ENCODE results near the gene ACIN1. TPM values are rescaled to one million over a fixed set of nuclear protein-coding genes. Genes with fewer than 3 reads are reported as not detected.

ACIN1 gene
- total and polyA plus RNA-seq, 2 of the 13 experiments (the other 11 are each of a cell fraction or from before 2014, with no cell fraction given), result 165 to 183 TPM

DNA sequence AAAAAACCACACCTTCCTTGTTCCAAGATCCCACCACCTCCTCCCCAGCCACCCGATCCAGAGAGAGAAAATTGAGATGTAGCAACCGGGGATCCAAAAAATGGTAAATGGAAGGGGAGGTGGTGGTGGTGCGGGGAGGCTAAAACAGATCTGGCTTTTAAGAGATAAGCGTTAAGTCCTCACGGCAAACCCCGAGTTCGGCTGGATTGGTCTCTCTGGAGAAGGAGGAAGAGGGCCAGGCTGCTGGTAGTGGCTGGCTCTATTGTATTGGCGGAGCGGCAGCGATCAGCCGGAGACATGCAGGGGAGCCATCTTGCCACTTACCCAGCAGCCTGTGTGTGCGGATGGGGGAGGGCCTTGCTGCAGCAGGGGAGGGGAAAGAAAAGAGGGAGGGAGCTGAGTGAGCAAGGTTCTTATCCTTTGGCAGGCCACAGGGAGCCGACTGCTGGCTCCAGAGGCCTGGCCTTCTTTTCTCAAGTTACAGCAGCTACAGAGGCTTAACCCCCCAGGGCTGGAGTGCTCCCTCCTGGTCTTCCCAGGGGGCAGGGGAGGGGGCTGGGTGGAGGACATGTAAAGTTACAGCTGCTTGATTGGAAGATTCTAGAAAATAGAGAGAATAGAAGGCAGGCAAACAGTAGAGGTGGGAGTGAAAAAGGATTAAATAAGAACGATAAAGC is 23.6 kb downstream of the ACIN1 start (continued):
- TF ChIP-seq ZBTB42 (CRISPR knock-in tag; IDR thresholded peaks at IDR 0.05) (no peak), ZNF12 (CRISPR knock-in tag; IDR thresholded peaks at IDR 0.05) (peak; percentile 49; the same call in 1 of the 2 replicates), HNRNPLL (IDR thresholded peaks at IDR 0.05; ENCODE audit: low read depth, low read length, poor library complexity, severe bottlenecking) (peak; percentile 56), FLYWCH1 (CRISPR knock-in tag; IDR thresholded peaks at IDR 0.05) (peak; percentile 78; the same call in 1 of the 2 replicates), ZBTB1 (CRISPR knock-in tag; IDR thresholded peaks at IDR 0.05; ENCODE audit: borderline replicate concordance) (no peak), TARDBP (CRISPR knock-in tag; IDR thresholded peaks at IDR 0.05) (peak; percentile 85), ZNF709 (CRISPR knock-in tag; IDR thresholded peaks at IDR 0.05) (peak; percentile 64; the same call in 1 of the 2 replicates), NKX3-1 (CRISPR knock-in tag; IDR thresholded peaks at IDR 0.05) (no peak), U2AF1 (optimal IDR thresholded peaks at IDR 0.05; ENCODE audit: low read depth, low read length) (peak; percentile 38), ZNF251 (CRISPR knock-in tag; IDR thresholded peaks at IDR 0.05) (no peak), RFXANK (CRISPR knock-in tag; IDR thresholded peaks at IDR 0.05) (0 out of 2 replicates have a peak, but pooled peaks have one; percentile 54), ZNF317 (CRISPR knock-in tag; IDR thresholded peaks at IDR 0.05) (peak; percentile 74; the same call in 1 of the 2 replicates), ZNF670 (CRISPR knock-in tag; IDR thresholded peaks at IDR 0.05; ENCODE audit: borderline replicate concordance) (no peak), MTF2 (CRISPR knock-in tag; IDR thresholded peaks at IDR 0.05; ENCODE audit: borderline replicate concordance) (peak; percentile 78; the same call in 1 of the 2 replicates), ZNF33B (CRISPR knock-in tag; IDR thresholded peaks at IDR 0.05) (peak; percentile 75), KAT2B (IDR thresholded peaks at IDR 0.05; ENCODE audit: borderline replicate concordance, low read depth, low read length) (no peak), GABPA (IDR thresholded peaks at IDR 0.05; ENCODE audit: low read depth, low read length) (no peak), GABPA (CRISPR knock-in tag; IDR thresholded peaks at IDR 0.05; ENCODE audit: low read depth) (peak; percentile 47; the same call in 1 of the 2 replicates)
- TF ChIP-seq, protein P1, sequence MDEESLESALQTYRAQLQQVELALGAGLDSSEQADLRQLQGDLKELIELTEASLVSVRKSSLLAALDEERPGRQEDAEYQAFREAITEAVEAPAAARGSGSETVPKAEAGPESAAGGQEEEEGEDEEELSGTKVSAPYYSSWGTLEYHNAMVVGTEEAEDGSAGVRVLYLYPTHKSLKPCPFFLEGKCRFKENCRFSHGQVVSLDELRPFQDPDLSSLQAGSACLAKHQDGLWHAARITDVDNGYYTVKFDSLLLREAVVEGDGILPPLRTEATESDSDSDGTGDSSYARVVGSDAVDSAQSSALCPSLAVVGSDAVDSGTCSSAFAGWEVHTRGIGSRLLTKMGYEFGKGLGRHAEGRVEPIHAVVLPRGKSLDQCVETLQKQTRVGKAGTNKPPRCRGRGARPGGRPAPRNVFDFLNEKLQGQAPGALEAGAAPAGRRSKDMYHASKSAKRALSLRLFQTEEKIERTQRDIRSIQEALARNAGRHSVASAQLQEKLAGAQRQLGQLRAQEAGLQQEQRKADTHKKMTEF (CRISPR knock-in tag; IDR thresholded peaks at IDR 0.05), result peak; percentile 91
- TF ChIP-seq, protein P2, sequence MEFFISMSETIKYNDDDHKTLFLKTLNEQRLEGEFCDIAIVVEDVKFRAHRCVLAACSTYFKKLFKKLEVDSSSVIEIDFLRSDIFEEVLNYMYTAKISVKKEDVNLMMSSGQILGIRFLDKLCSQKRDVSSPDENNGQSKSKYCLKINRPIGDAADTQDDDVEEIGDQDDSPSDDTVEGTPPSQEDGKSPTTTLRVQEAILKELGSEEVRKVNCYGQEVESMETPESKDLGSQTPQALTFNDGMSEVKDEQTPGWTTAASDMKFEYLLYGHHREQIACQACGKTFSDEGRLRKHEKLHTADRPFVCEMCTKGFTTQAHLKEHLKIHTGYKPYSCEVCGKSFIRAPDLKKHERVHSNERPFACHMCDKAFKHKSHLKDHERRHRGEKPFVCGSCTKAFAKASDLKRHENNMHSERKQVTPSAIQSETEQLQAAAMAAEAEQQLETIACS (CRISPR knock-in tag; IDR thresholded peaks at IDR 0.05), result no peak
- TF ChIP-seq, protein P3, sequence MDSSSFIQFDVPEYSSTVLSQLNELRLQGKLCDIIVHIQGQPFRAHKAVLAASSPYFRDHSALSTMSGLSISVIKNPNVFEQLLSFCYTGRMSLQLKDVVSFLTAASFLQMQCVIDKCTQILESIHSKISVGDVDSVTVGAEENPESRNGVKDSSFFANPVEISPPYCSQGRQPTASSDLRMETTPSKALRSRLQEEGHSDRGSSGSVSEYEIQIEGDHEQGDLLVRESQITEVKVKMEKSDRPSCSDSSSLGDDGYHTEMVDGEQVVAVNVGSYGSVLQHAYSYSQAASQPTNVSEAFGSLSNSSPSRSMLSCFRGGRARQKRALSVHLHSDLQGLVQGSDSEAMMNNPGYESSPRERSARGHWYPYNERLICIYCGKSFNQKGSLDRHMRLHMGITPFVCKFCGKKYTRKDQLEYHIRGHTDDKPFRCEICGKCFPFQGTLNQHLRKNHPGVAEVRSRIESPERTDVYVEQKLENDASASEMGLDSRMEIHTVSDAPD (CRISPR knock-in tag; IDR thresholded peaks at IDR 0.05), result peak; percentile 65; the same call in 1 of the 2 replicates
- TF ChIP-seq, protein P4, sequence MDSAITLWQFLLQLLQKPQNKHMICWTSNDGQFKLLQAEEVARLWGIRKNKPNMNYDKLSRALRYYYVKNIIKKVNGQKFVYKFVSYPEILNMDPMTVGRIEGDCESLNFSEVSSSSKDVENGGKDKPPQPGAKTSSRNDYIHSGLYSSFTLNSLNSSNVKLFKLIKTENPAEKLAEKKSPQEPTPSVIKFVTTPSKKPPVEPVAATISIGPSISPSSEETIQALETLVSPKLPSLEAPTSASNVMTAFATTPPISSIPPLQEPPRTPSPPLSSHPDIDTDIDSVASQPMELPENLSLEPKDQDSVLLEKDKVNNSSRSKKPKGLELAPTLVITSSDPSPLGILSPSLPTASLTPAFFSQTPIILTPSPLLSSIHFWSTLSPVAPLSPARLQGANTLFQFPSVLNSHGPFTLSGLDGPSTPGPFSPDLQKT (CRISPR knock-in tag; IDR thresholded peaks at IDR 0.05; ENCODE audit: borderline replicate concordance), result no peak
- TF ChIP-seq, protein P5, sequence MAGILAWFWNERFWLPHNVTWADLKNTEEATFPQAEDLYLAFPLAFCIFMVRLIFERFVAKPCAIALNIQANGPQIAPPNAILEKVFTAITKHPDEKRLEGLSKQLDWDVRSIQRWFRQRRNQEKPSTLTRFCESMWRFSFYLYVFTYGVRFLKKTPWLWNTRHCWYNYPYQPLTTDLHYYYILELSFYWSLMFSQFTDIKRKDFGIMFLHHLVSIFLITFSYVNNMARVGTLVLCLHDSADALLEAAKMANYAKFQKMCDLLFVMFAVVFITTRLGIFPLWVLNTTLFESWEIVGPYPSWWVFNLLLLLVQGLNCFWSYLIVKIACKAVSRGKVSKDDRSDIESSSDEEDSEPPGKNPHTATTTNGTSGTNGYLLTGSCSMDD (CRISPR knock-in tag; IDR thresholded peaks at IDR 0.05), result no peak

Data from HepG2 (cell line).